Measurements from ENCODE around the gene STRADB. TPM values are rescaled to one million over a fixed set of nuclear protein-coding genes. Genes with fewer than 3 reads are reported as not detected.

Gene STRADB
- total RNA-seq (2014; rRNA removed) = 27.8 and 28.9 TPM in 2 replicates
- percentile 67 among the genes with signal in this experiment for Bru-seq, nascent RNA
- BruChase-seq, experiment 1, labeled RNA remaining after a 6-hour chase = percentile 66 among the genes with signal in this experiment
- BruChase-seq, experiment 2, labeled RNA remaining after a 2-hour chase = percentile 69 among the genes with signal in this experiment
- long read RNA-seq, transcript STRADB-201 (12 exons, 2,293 nt) = major isoform, 69 of 105 reads
- long read RNA-seq, partial matches to known transcripts = 13 of 105 reads
- long read RNA-seq, other reads (novel, unspliced or antisense) = 22 of 105 reads

GRCh38 chr2:201451292-201452057 lies at the start of gene STRADB, which contains the start of gene TRAK2:
STRADB (plus strand) TSS chr2:201451740; CDS start chr2:201454841, 3,101 bp downstream.
TRAK2 (minus strand) TSS chr2:201451458; CDS start chr2:201420507, 30,951 bp downstream.
- peak; percentile 88 for ATAC-seq
- TF ChIP-seq EZH2phosphoT487 (IDR thresholded peaks at IDR 0.05; ENCODE audit: borderline replicate concordance, low read length) (no peak), CTCF (conservative IDR thresholded peaks at IDR 0.05; ENCODE audit: low read depth, low read length) (0 out of 2 replicates have a peak, but pooled peaks have one; percentile 16), EZH2 (IDR thresholded peaks at IDR 0.05; ENCODE audit: low read length, unreplicated experiment) (no peak)
- Histone ChIP-seq H3K4me2 (ENCODE audit: low read length) (peak within 1 kb of the TSS; percentile 84), H3K9me2 (replicated peaks; ENCODE audit: low read length) (no peaks in the 10 kb centered on the region), H3K79me2 (ENCODE audit: low read length) (peaks cover 42% of the 10 kb centered on the region), H3K9ac (ENCODE audit: low read length) (peak within 1 kb of the TSS; percentile 77), H3K36me3 (ENCODE audit: low read depth, low read length) (no peaks in the 10 kb centered on the region; the same call in 1 of the 2 replicates), H3K9me3 (ENCODE audit: low read length) (no peaks in the 10 kb centered on the region), H2AFZ (ENCODE audit: low read length) (peak within 1 kb of the TSS; percentile 78), H3F3A (ENCODE audit: low read length, unreplicated experiment) (no peaks in the 10 kb centered on the region), H3K27me3 (ENCODE audit: low read length) (no peaks in the 10 kb centered on the region), H3K27ac (ENCODE audit: low read length) (peak within 1 kb of the TSS; percentile 21), H3K4me1 (ENCODE audit: insufficient read depth, low read length) (peaks cover 23% of the 10 kb centered on the region), H3K4me3 (ENCODE audit: low read length) (peak within 1 kb of the TSS; percentile 88), H4K20me1 (ENCODE audit: low read length) (no peaks in the 10 kb centered on the region)
- POLR2A ChIA-PET (ENCODE audit: unreplicated experiment) = interaction anchor here (0.5 to 0.8 kb wide), 3 partner anchors 15 to 329 kb away, joined by 4 to 14 read pairs (median 14); partner anchors contain the start of gene ALS2
- no TSS peak for BruUV-seq (replicated peaks)
- CTCF ChIA-PET = interaction anchor here (0.6 kb wide), 2 partner anchors 63 to 187 kb away, joined by 9 to 10 read pairs; no protein-coding TSS in a partner anchor
- peak; percentile 95 for DNase-seq
- intact Hi-C loops (cut with micrococcal nuclease) = loop anchor here (1.0 to 5.0 kb wide), 4 partner anchors 15 to 215 kb away; no protein-coding TSS in a partner anchor

GRCh38 chr2:201401815-201402214 lies 49.7 kb upstream of the STRADB start:
- H3K9me3 ChIP-seq (ENCODE audit: low read length) = no peaks in the 10 kb centered on the region
- ChIA-PET CTCF (no interaction called here), POLR2A (ENCODE audit: unreplicated experiment) (no interaction called here)
- no peak overlapping the region for H2AFZ ChIP-seq (ENCODE audit: low read length)
- H3K79me2 ChIP-seq (ENCODE audit: low read length) = no peaks in the 10 kb centered on the region
- H3K4me3 ChIP-seq (ENCODE audit: low read length) = no peak overlapping the region
- intact Hi-C loops (cut with micrococcal nuclease) = no loop called here
- H3K36me3 ChIP-seq (ENCODE audit: low read depth, low read length) = peaks cover 10% of the 10 kb centered on the region; the same call in 1 of the 2 replicates
- no peak for TF ChIP-seq EZH2phosphoT487 (IDR thresholded peaks at IDR 0.05; ENCODE audit: borderline replicate concordance, low read length)
- TF ChIP-seq CTCF (conservative IDR thresholded peaks at IDR 0.05; ENCODE audit: low read depth, low read length) = no peak
- no peak for TF ChIP-seq EZH2 (IDR thresholded peaks at IDR 0.05; ENCODE audit: low read length, unreplicated experiment)
- H4K20me1 ChIP-seq (ENCODE audit: low read length) = no peaks in the 10 kb centered on the region
- no peak for ATAC-seq
- no peak overlapping the region for H3K27ac ChIP-seq (ENCODE audit: low read length)
- H3K27me3 ChIP-seq (ENCODE audit: low read length) = no peaks in the 10 kb centered on the region
- DNase-seq = no peak
- H3F3A ChIP-seq (ENCODE audit: low read length, unreplicated experiment) = no peaks in the 10 kb centered on the region
- H3K4me2 ChIP-seq (ENCODE audit: low read length) = no peak overlapping the region
- BruUV-seq (replicated peaks) = no TSS peak
- H3K4me1 ChIP-seq (ENCODE audit: insufficient read depth, low read length) = peaks cover 8% of the 10 kb centered on the region
- no peak overlapping the region for H3K9ac ChIP-seq (ENCODE audit: low read length)
- H3K9me2 ChIP-seq (replicated peaks; ENCODE audit: low read length) = no peaks in the 10 kb centered on the region

Data from PC-3 (cell line).